Memory B cell (primary cell): Measurements from ENCODE around the gene RNASE7.
A peak's percentile ranks its signal among the peaks of the same experiment; 100 is the strongest.
"Not testable (repeated sequence)": the region's sequence is repeated elsewhere in the genome, so short reads cannot be mapped to it uniquely, and the experiment has no call there.

Source experiments
- ATAC-seq: fragments of 150-1000 bp; cut with Tn5 transposase; 2 replicates; pipeline ENCODE4 v1.10.0; 2021; ENCODE audit warnings: low read depth, mild to moderate bottlenecking, moderate library complexity
- DNase-seq, 2 donors: peaks; one replicate each; pipeline ENCODE4 v3.0.0; 2022; ENCODE audit warnings: low spot score in 2 of 2
- H3K27ac Mint-ChIP-seq: one replicate; pipeline ENCODE4 v1.8.0; 2022; ENCODE audit warnings: mild to moderate bottlenecking, moderate library complexity, mixed read lengths
- H3K27me3 Mint-ChIP-seq: one replicate; pipeline ENCODE4 v1.8.0; 2022; ENCODE audit warnings: mixed read lengths
- H3K36me3 Mint-ChIP-seq: one replicate; pipeline ENCODE4 v1.8.0; 2022; ENCODE audit warnings: mild to moderate bottlenecking, mixed read lengths
- H3K4me1 Mint-ChIP-seq: one replicate; pipeline ENCODE4 v1.8.0; 2022; ENCODE audit warnings: mixed read lengths
- H3K4me3 Mint-ChIP-seq: one replicate; pipeline ENCODE4 v1.8.0; 2022; ENCODE audit warnings: mild to moderate bottlenecking, moderate library complexity, mixed read lengths
- H3K9me3 Mint-ChIP-seq: one replicate; pipeline ENCODE4 v1.8.0; 2022; ENCODE audit warnings: mixed read lengths

Gene RNASE7

DNA sequence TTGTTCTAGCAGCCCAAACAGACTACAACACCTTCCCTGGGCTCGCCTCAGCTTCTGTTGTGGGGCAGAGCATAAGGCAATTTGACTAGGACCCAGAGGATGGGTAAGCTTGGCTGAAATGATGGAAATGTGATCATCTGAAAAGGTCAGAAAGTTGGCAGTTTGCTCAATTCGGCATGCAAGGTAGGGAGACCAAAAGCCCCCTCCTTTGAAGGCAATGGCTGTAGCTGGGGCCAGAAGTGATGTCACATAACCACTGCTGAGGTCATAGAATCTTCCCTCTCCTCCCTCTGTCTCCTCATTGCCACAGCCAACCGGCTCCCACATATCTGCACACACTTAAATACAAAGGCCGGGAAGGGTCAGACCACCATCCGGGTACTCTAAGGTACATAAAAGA lies 12.2 kb upstream of the RNASE7 start, which contains the start of gene TPPP2:
Gene TPPP2, plus strand, starts transcription at position 301 of the 400 bp plus-strand sequence. CDS start 365 bp downstream, outside the sequence.
- Mint-ChIP-seq H3K4me3 (no peak within 1 kb of the TSS), H3K27ac (no peak within 1 kb of the TSS), H3K36me3 (no peaks in the 10 kb centered on the region), H3K9me3 (no peaks in the 10 kb centered on the region), H3K27me3 (peaks cover 3% of the 10 kb centered on the region), H3K4me1 (peaks cover 2% of the 10 kb centered on the region)
- no peak for ATAC-seq
- DNase-seq: no peak

DNA sequence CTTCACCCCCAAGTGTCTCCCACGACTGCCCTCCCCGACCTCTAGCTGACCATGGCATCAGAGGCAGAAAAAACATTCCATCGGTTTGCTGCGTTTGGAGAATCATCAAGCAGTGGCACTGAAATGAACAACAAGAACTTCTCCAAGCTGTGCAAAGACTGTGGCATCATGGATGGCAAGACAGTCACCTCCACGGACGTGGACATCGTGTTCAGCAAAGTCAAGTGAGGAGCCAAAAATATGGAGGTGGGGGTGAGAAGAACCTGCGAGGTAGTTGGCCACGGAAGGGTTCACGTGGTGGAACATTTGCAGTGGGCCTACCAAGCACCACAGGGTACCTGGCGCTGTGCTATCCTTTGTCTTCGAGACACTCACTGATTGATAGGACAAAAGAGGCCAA lies 11.6 kb upstream of the RNASE7 start:
- DNase-seq: no peak
- Mint-ChIP-seq H3K4me3 (no peak overlapping the region), H3K27ac (no peak overlapping the region), H3K27me3 (peaks cover 3% of the 10 kb centered on the region), H3K36me3 (no peaks in the 10 kb centered on the region), H3K9me3 (no peaks in the 10 kb centered on the region), H3K4me1 (no peaks in the 10 kb centered on the region)
- ATAC-seq: no peak

DNA sequence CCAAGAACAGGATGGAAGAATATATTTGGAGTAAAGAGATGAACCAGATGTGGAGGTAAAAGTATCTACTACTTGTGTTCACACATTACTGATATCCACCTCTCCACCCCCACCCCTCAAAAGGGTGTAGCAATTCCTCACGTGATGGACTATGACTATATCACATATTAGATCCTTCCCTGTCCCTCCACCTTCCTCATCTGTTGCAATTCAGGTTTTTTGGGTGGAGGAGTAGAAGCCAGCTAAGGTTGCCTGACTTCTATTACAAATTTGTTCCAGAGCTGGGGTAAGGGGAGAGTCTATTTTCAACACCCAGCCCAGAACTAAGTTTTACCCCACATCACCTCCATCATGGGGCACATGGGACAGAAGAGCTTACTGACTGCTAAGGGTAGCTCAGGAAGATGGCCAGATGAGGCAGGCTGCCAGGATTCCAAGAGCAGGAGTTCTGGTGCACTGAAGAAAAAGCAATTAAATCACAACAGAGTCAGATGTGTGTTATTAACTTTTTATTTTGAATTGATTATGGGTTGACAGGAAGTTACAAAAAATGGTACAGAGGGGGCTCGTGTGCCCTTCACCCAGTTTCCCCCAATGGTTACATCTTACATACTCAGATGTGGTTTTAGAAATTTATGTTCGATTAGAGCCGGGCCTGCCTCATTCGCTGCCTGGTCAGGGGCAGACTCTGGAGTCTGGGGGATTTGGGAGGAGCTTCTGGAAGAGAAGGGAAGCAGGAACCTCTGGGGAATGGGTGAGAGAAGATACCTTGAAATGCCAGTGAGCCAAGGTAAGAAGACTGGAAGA lies 9.6 kb upstream of the RNASE7 start:
- DNase-seq (no peak), ATAC-seq (no peak)
- H3K4me3 Mint-ChIP-seq: no peak overlapping the region
- H3K36me3 Mint-ChIP-seq: no peaks in the 10 kb centered on the region
- no peaks in the 10 kb centered on the region for H3K9me3 Mint-ChIP-seq
- H3K27ac Mint-ChIP-seq: no peak overlapping the region
- no peaks in the 10 kb centered on the region for H3K4me1 Mint-ChIP-seq
- H3K27me3 Mint-ChIP-seq: peaks cover 4% of the 10 kb centered on the region

DNA sequence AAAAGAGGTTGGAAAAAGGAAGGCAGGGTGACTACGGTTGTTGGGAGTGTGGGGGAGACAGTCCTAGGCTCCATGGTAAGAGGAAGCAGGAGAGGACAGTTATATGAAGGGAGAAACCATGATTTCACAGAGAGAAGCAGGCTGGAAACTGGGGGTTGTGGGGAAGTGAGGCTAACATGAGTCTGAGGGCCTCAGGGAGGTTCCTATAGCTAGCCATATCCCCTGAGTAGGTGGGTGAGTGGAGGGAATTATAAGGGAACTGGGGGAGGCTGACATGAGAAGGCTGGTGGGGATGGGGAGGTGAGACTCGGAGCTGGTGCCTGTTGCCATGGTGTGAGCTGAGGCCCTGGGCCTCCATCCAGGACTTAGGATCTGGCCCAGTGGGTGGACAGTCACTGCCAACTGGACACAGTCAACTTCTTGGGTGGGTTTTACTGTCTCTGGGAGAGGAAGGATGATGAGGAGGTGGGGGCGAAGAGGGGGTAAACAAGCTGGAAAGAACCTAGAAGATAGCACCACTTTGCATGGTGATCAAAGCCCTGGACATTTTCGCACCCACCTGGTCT lies 8.9 kb upstream of the RNASE7 start:
- DNase-seq: no peak
- no peak for ATAC-seq
- Mint-ChIP-seq H3K27ac (no peak overlapping the region), H3K9me3 (no peaks in the 10 kb centered on the region), H3K4me3 (no peak overlapping the region), H3K36me3 (no peaks in the 10 kb centered on the region), H3K27me3 (peaks cover 8% of the 10 kb centered on the region), H3K4me1 (no peaks in the 10 kb centered on the region)

DNA sequence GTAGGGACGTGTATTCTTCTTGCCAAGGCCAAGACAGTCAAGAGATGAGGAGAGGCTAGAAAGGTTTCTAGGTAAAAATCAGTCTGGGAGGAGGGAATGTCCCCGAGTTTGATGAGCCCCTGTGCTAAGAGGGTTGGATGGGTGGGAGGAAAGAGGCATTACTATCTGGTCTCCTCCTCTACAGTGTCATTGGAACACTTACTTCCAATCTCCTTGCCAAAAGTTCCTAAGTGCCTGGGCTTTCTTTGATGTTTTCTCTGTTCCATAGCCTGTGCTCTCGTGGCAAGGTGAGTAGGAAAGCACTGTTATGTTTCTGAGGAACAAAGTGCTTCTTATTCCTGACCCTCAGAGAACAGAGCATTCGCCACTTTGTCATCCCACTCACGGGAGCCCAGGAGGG lies 7.5 kb upstream of the RNASE7 start, which contains the start of gene RNASE13:
Gene RNASE13, minus strand, starts transcription at position 101 of the 400 bp plus-strand sequence. CDS start 519 bp downstream, outside the sequence.
- no peaks in the 10 kb centered on the region for H3K36me3 Mint-ChIP-seq
- no peaks in the 10 kb centered on the region for H3K4me1 Mint-ChIP-seq
- H3K27me3 Mint-ChIP-seq: peaks cover 8% of the 10 kb centered on the region
- no peak within 1 kb of the TSS for H3K4me3 Mint-ChIP-seq
- no peak for ATAC-seq
- no peak within 1 kb of the TSS for H3K27ac Mint-ChIP-seq
- DNase-seq: no peak
- H3K9me3 Mint-ChIP-seq: no peaks in the 10 kb centered on the region

DNA sequence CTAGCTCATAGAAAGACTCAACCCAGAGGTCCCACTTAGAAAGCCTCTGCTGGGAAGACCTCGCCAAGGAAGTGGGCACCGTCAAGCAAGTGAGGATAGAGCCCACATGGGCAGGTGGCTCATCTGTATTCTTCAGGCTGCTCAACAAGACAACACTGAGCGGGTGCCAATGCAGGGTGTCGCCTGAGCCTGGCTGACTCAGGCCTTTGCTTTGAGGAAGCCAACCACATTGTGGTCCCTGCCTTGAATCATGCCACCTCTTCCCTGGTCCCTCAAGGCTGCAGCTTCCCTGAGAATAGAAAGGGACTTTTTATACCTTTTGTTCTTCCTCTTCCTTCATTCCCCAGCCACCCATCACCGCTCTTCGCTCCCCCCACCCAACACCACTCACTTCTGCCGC lies 5.4 kb upstream of the RNASE7 start:
- DNase-seq (no peak), ATAC-seq (no peak)
- peaks cover 10% of the 10 kb centered on the region for H3K27me3 Mint-ChIP-seq
- H3K4me3 Mint-ChIP-seq: no peak overlapping the region
- no peaks in the 10 kb centered on the region for H3K9me3 Mint-ChIP-seq
- no peak overlapping the region for H3K27ac Mint-ChIP-seq
- H3K4me1 Mint-ChIP-seq: no peaks in the 10 kb centered on the region
- H3K36me3 Mint-ChIP-seq: no peaks in the 10 kb centered on the region

DNA sequence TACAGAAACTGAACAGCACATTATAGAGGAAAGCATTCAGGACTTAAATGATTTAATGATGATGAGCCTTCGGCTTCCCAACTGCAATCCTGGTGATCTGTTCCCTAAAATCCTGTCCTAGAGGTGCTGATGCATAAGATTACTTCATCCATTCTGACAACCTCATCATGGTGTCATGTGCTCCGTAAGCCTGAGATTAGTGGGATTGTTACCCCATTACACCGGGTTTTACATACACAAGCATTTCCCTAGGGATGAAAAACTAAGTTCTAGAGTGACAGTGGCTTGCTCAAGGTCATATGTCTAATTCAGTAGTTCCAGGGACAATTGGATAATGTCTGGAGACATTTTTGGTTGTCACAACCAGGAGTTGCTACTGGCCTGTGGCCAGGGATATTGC lies 5.0 kb upstream of the RNASE7 start:
- no peaks in the 10 kb centered on the region for H3K36me3 Mint-ChIP-seq
- H3K27me3 Mint-ChIP-seq: peaks cover 12% of the 10 kb centered on the region
- DNase-seq: no peak
- H3K27ac Mint-ChIP-seq: no peak overlapping the region
- no peaks in the 10 kb centered on the region for H3K9me3 Mint-ChIP-seq
- no peaks in the 10 kb centered on the region for H3K4me1 Mint-ChIP-seq
- no peak overlapping the region for H3K4me3 Mint-ChIP-seq
- ATAC-seq: no peak

DNA sequence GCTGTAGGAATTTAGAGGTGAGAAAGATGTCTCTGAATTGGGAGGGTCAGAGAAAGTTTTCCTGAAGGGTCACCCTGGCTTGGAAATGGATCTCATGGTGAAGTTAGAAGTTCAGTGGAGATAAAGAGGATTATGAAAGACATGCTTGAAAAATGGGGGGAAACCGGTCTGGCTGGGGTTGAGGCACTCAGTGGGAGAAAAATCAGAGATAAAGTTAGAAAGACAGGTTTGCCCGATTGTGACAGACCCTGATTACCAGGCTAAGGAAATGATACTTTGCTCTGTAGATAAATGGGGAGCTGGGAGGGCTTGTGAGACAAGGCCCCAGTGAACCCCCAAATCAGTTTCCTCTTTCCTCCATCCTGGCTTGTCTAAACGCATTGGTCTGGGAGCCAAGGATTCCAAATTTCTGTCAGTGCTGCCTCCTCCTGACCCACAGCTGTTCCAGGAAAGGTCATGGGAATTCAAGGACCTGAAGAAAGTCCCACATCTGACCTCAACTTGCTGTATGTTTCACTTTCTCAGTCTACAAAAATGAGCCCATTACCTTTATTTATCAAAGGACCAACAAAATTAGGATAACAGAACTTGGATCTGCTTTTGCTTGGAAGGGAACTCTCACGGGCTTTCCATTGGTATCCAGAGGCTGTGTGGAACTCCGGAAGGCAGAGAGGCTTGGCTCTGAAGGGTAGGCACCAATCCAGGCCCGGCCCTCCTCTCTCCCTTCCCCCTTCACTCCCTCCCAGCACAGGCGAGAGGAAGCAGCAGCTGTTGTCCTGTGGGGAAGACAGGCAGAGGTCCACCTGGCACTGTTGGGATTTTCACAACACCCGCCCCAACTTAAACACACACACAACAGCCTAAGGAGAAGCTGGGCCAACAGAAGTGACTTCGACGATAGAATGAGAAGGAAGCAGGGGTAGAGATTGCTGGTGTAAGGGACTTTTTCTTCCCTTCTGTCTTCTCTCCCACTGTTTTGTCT lies 3.4 kb upstream of the RNASE7 start:
- no peak for DNase-seq
- Mint-ChIP-seq H3K4me1 (no peaks in the 10 kb centered on the region), H3K27me3 (peaks cover 19% of the 10 kb centered on the region), H3K36me3 (no peaks in the 10 kb centered on the region), H3K9me3 (no peaks in the 10 kb centered on the region), H3K27ac (no peak overlapping the region), H3K4me3 (no peak overlapping the region)
- no peak for ATAC-seq

DNA sequence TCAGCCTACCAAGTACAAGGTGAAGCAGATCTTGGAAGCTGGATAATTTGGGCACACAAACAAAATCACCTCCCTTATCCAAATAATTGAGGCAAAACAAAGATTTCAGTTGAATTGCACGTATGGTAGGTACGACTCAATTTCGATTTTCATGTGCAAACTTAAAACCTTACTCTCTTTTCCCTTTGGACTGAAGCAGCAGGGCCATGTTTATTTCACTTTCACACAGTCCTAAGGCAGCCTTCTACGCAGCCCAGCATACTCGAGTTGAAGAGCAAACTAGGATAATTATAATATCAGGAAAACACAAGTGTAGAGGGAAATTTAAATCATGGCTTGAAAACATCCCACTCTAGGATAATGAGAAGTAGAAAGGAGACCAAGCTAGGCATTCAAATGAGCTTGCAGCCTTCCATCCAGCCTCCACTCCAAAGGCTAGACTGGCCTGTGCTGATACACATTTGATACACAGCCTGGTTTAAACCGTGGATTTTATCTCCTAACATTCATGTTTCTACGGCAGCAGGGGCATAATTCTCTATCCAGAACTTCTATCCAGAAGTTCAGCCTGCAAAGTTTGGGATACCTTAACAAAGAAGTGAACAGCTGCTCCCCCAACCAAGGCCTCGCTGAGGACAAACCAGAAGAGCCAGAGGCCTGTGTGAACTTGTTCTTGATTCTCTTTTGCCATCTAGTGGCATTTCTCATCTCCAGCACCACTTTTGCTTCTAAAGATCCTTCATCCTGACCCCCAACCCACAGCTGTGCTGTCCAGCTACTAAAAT lies 2.4 kb upstream of the RNASE7 start:
- ATAC-seq (peak; percentile 80), DNase-seq (peak in 1 of 2 donors; percentile 13)
- H3K36me3 Mint-ChIP-seq: no peaks in the 10 kb centered on the region
- no peak overlapping the region for H3K4me3 Mint-ChIP-seq
- peaks cover 23% of the 10 kb centered on the region for H3K27me3 Mint-ChIP-seq
- H3K9me3 Mint-ChIP-seq: no peaks in the 10 kb centered on the region
- H3K27ac Mint-ChIP-seq: no peak overlapping the region
- no peaks in the 10 kb centered on the region for H3K4me1 Mint-ChIP-seq

DNA sequence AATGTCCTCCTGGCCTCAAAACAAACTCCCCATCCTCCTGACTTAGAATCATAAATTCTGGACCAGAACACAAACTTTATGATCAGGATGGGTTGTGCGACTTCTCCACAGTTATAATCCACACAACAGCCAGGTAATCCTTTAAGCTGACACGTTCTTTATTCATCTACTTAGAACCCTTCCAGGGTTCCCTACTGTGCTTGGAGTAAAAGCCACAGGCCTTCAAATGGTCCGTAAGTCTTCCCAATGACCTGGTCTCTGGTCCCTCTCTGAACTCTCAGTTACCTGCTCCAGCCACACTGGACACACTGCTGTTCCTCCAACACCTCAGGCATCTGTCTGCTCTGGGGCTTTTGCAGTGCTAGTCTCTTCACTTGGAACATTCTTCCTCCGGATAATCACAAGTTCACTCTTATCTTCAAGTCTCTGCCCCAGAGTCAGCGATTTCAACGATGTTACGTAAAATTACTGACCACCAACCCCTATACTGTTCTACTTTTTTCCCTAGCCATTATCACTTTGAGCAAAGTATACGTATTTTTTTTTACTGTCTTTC lies 1.7 kb upstream of the RNASE7 start:
- H3K4me3 Mint-ChIP-seq: no peak overlapping the region
- H3K36me3 Mint-ChIP-seq: no peaks in the 10 kb centered on the region
- H3K4me1 Mint-ChIP-seq: no peaks in the 10 kb centered on the region
- DNase-seq: no peak
- no peak overlapping the region for H3K27ac Mint-ChIP-seq
- ATAC-seq: no peak
- H3K27me3 Mint-ChIP-seq: peaks cover 26% of the 10 kb centered on the region
- H3K9me3 Mint-ChIP-seq: no peaks in the 10 kb centered on the region

DNA sequence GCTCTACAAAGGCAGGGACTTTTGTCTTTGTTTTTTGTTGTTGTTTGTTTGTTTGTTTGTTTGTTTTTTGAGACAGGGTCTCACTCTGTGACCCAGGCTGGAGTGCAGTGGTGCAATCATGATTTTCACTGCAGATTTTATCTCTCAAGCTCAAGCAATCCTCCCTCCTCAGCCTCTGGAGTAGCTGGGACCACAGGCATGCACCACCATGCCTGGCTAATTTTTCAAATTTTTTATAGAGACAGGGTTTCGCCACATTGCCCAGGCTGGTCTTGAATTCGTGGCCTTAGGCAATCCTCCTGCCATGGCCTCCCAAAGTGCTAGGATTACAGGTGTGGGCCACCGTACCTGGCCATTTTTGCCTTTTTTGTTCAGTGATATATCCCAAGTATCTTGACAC lies 1.2 kb upstream of the RNASE7 start:
- not testable (repeated sequence) for DNase-seq, H3K4me3 Mint-ChIP-seq, H3K36me3 Mint-ChIP-seq, H3K27ac Mint-ChIP-seq, H3K4me1 Mint-ChIP-seq, H3K9me3 Mint-ChIP-seq, ATAC-seq
- H3K27me3 Mint-ChIP-seq: peaks cover 26% of the 10 kb centered on the region

DNA sequence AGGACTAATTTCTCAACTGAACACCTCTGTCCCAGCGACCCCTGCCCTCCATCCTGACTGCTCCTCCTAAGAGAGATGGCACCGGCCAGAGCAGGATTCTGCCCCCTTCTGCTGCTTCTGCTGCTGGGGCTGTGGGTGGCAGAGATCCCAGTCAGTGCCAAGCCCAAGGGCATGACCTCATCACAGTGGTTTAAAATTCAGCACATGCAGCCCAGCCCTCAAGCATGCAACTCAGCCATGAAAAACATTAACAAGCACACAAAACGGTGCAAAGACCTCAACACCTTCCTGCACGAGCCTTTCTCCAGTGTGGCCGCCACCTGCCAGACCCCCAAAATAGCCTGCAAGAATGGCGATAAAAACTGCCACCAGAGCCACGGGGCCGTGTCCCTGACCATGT lies 756 bp downstream of the RNASE7 start:
- H3K36me3 Mint-ChIP-seq: no peaks in the 10 kb centered on the region
- H3K27me3 Mint-ChIP-seq: peaks cover 23% of the 10 kb centered on the region
- H3K4me1 Mint-ChIP-seq: no peaks in the 10 kb centered on the region
- ATAC-seq (no peak), DNase-seq (no peak)
- no peak overlapping the region for H3K4me3 Mint-ChIP-seq
- H3K27ac Mint-ChIP-seq: no peak overlapping the region
- no peaks in the 10 kb centered on the region for H3K9me3 Mint-ChIP-seq

DNA sequence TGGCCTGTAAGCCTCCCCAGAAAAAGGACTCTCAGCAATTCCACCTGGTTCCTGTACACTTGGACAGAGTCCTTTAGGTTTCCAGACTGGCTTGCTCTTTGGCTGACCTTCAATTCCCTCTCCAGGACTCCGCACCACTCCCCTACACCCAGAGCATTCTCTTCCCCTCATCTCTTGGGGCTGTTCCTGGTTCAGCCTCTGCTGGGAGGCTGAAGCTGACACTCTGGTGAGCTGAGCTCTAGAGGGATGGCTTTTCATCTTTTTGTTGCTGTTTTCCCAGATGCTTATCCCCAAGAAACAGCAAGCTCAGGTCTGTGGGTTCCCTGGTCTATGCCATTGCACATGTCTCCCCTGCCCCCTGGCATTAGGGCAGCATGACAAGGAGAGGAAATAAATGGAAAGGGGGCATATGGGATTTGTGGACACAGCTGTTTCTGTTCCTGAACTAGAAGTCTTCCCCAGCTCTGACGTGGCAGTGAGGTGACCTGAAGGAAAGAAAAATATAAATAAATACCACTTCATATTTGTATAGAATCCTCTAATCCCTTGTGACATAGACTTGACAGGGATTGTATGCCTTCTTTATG lies 1.3 kb downstream of the RNASE7 start:
- ATAC-seq (no peak), DNase-seq (no peak)
- peaks cover 23% of the 10 kb centered on the region for H3K27me3 Mint-ChIP-seq
- H3K9me3 Mint-ChIP-seq: no peaks in the 10 kb centered on the region
- no peak overlapping the region for H3K4me3 Mint-ChIP-seq
- no peak overlapping the region for H3K27ac Mint-ChIP-seq
- no peaks in the 10 kb centered on the region for H3K4me1 Mint-ChIP-seq
- H3K36me3 Mint-ChIP-seq: no peaks in the 10 kb centered on the region
